Pancreas (tissue), 10 donors: ENCODE measurements around the gene ADCY1. TPM values are rescaled to one million over a fixed set of nuclear protein-coding genes. Genes with fewer than 3 reads are reported as not detected.
"Not testable (repeated sequence)": the region's sequence is repeated elsewhere in the genome, so short reads cannot be mapped to it uniquely, and the experiment has no call there.

ENCODE experiments used
- ATAC-seq, 4 donors: fragments of 200-7000 bp; cut with Tn5 transposase; one replicate each; pipeline versions ENCODE4 v1.8.0 to v1.9.1; 2020; ENCODE audit warnings: mild to moderate bottlenecking in 4 of 4, moderate library complexity in 4 of 4
- DNase-seq, 6 donors: peaks; one replicate each; pipeline ENCODE4 v3.0.0-alpha.2; 2020
- FAIRE-seq: peaks from 2 replicates; lab custom pipeline; 2012; peaks lifted over from hg19 to GRCh38; lab: Jason Lieb, UNC
- H3K27ac ChIP-seq, 4 donors: fragments of 200-600 bp; sonication (generic); 1 replicate in 3 of 4; 2 replicates in 1 of 4; pipeline versions ENCODE4 v1.5.0 to v1.8.0; 2020
- H3K27me3 ChIP-seq, 4 donors: fragments of 200-600 bp; one replicate each; pipeline ENCODE4 v1.8.0; 2021
- H3K36me3 ChIP-seq, 3 donors: fragments of 200-600 bp; sonication (generic) in 1 of 3; one replicate each; pipeline versions ENCODE4 v1.5.0 to v1.8.0; 2020 to 2021
- H3K4me1 ChIP-seq, 3 donors: fragments of 200-600 bp; one replicate each; pipeline ENCODE4 v1.8.0; 2021
- H3K4me3 ChIP-seq, 4 donors: fragments of 200-600 bp; sonication (generic) in 2 of 4; one replicate each; pipeline versions ENCODE4 v1.5.0 to v1.8.0; 2020 to 2021
- H3K9me3 ChIP-seq, 4 donors: fragments of 200-600 bp; one replicate each; pipeline ENCODE4 v1.8.0; 2021
- CTCF ChIP-seq, 4 donors: fragments of 200-600 bp; sonication (generic) in 3 of 4; IDR thresholded peaks; one replicate each; pipeline versions ENCODE4 v1.5.0 to v1.8.0; 2021; ENCODE audit warnings: antibody characterized with exemption in 4 of 4
- WGBS, 2 donors: extraction: QIAGEN DNeasy Blood & Tissue Kit; methylation state at CpG; one replicate each; pipeline ENCODE4 v1.1.7; 2013; 5-methylcytosine and 5-hydroxymethylcytosine counted together
- intact Hi-C, 3 donors: fragments of 100-400 bp; cut with DNase I; formaldehyde crosslinking; loops; one replicate each; pipeline versions ENCODE4 v1.11.1 to v1.14.2; 2022
- polyA plus RNA-seq, 2 donors: library from polyadenylated mRNA; stranded (reverse); fragments of 200-250 nt; gene quantifications; one replicate each; pipeline ENCODE4 v1.2.3, GENCODE V29; 2013
- total RNA-seq, 6 donors: library from RNA; stranded (reverse); fragmentation: NEBNext Ultra II Directional in 4 of 6; extraction: Animal tissue kit (Norgen Biotek cat#: 25700) in 4 of 6; gene quantifications; one replicate each; pipeline versions ENCODE4 v1.2.1 to v1.2.4, GENCODE V29; 2021 to 2023
- donor health status: healthy with polysubstance abuse.
- donor health status: DM: no; HTN: no; CAD: no; lungs with moderate emphysema.
- donor health status: DM: no; HTN: no; CAD: no.
- donor health status: control.
- donor health status: control.
- donor health status: Bipolar disorder and iron deficiency.
- donor health status: DM: yes; HTN: yes; CAD: no.
- donor health status: DM: no; HTN: no; CAD: no.
- donor health status: DM: no; HTN: no; CAD: no.
- donor health status: DM: yes; HTN: yes; CAD: no.

The ADCY1 gene
- total and polyA plus RNA-seq, 8 donors: 1.0 to 5.8 (median 4.2) TPM

GRCh38 chr7:45740573-45740972 is 166.4 kb downstream of the ADCY1 start:
- H3K36me3 ChIP-seq, intact Hi-C loops, H3K4me3 ChIP-seq, DNase-seq, ATAC-seq, H3K4me1 ChIP-seq, H3K27ac ChIP-seq, H3K27me3 ChIP-seq, FAIRE-seq, H3K9me3 ChIP-seq: not testable (repeated sequence)
- 96 to 99% methylated on average over 3 of the region's 3 CpGs for WGBS, 2 donors

GRCh38 chr7:45748976-45749375 is 174.8 kb downstream of the ADCY1 start:
- intact Hi-C loops, H3K36me3 ChIP-seq, H3K4me1 ChIP-seq, H3K9me3 ChIP-seq, H3K4me3 ChIP-seq, H3K27me3 ChIP-seq, H3K27ac ChIP-seq, DNase-seq: not testable (repeated sequence)
- peak; percentile 68 for FAIRE-seq
- ATAC-seq: peak in 1 of 4 donors; percentile 47

DNA sequence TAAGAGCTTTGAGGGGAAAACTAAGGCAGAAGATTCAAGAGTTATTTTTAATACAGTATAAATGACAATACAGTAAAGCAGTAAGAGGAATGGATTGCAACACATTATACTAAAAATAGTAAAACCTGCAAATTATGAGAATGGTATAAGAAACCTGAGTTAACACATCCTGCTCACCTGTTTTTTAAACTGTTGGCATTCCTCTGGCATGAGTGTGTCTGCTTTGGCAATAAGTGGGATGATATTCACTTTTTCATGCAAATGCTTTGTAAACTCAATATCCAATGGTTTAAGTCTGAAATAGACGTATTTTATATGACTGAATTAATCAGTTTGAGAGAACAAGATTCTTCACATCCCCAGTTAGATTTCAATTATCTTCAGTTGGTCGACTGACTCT is 177.2 kb downstream of the ADCY1 start:
- WGBS, 2 donors: 79 to 82% methylated on average over 2 of the region's 2 CpGs
- intact Hi-C loops, H3K9me3 ChIP-seq, DNase-seq, H3K36me3 ChIP-seq, H3K27ac ChIP-seq, H3K4me3 ChIP-seq, ATAC-seq, FAIRE-seq, H3K27me3 ChIP-seq, H3K4me1 ChIP-seq: not testable (repeated sequence)

GRCh38 chr7:45756333-45756732 is 182.2 kb downstream of the ADCY1 start:
- H3K4me3 ChIP-seq, intact Hi-C loops, H3K9me3 ChIP-seq, FAIRE-seq, DNase-seq, H3K36me3 ChIP-seq, ATAC-seq, H3K27ac ChIP-seq, H3K4me1 ChIP-seq, H3K27me3 ChIP-seq: not testable (repeated sequence)
- 93 to 100% methylated on average over 3 to 4 of the region's 4 CpGs for WGBS, 2 donors

- H3K4me1 ChIP-seq, H3K27ac ChIP-seq, FAIRE-seq, intact Hi-C loops, DNase-seq, H3K9me3 ChIP-seq, H3K4me3 ChIP-seq, H3K27me3 ChIP-seq, ATAC-seq, H3K36me3 ChIP-seq: not testable (repeated sequence)
- TF ChIP-seq CTCF (IDR thresholded peaks at IDR 0.05): peak in 2 of 4 donors; percentile 11 to 18
- 85 to 92% methylated on average over 2 of the region's 2 CpGs for WGBS, 2 donors
These were observed 182.6 kb downstream of the ADCY1 start for GRCh38 chr7:45756757-45757156.

GRCh38 chr7:45759464-45759863 is 185.3 kb downstream of the ADCY1 start:
- H3K9me3 ChIP-seq, intact Hi-C loops, DNase-seq, FAIRE-seq, H3K4me1 ChIP-seq, H3K27ac ChIP-seq, ATAC-seq, H3K36me3 ChIP-seq, H3K4me3 ChIP-seq, H3K27me3 ChIP-seq: not testable (repeated sequence)
- WGBS, 2 donors: 83 to 91% methylated on average over 1 of the region's 1 CpG

GRCh38 chr7:45761545-45762205 is 187.5 kb downstream of the ADCY1 start:
- H3K36me3 ChIP-seq, H3K4me3 ChIP-seq, FAIRE-seq, H3K4me1 ChIP-seq, H3K27me3 ChIP-seq, DNase-seq, H3K9me3 ChIP-seq, H3K27ac ChIP-seq, ATAC-seq, intact Hi-C loops: not testable (repeated sequence)
- 80 to 83% methylated on average over 5 of the region's 5 CpGs for WGBS, 2 donors

DNA sequence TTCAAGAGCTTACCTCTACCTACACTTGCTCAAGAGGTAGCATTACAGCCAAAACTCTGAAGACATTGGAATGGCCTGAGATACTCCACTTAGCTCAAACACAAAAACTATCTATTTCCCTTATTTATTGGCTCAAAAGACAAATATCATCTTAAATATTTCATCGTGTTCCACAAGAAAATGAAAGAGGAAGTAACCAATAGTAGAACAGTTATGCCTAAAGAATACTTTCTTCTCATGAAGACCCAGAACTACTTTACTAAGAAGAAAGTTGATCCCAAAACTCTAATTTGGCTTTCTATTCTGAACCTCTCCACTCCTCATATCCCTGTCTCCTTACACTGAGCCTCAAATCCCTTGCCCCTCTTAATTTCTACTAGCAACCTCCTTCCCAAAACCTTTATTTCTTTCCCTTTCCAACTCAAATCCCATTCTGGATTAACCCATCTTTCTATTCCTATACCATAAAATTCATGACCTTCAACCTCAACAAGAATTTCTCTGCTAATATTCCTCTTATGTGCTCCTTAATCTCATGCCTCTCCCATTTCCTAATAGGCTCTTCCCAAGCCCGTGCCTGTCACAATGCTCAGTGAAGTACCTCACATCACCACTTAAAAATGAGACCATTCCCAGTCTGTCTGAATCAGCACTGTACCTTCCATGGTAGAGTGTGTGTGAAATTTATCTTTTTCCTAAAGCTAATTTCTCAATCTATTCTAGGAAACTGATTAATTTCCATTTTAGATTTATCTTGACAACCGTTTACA is 188.2 kb downstream of the ADCY1 start:
- DNase-seq, H3K4me3 ChIP-seq, H3K4me1 ChIP-seq, H3K27me3 ChIP-seq, FAIRE-seq, ATAC-seq, intact Hi-C loops, H3K36me3 ChIP-seq, H3K9me3 ChIP-seq, H3K27ac ChIP-seq: not testable (repeated sequence)
- WGBS, 2 donors: 62 to 64% methylated on average over 3 of the region's 3 CpGs

DNA sequence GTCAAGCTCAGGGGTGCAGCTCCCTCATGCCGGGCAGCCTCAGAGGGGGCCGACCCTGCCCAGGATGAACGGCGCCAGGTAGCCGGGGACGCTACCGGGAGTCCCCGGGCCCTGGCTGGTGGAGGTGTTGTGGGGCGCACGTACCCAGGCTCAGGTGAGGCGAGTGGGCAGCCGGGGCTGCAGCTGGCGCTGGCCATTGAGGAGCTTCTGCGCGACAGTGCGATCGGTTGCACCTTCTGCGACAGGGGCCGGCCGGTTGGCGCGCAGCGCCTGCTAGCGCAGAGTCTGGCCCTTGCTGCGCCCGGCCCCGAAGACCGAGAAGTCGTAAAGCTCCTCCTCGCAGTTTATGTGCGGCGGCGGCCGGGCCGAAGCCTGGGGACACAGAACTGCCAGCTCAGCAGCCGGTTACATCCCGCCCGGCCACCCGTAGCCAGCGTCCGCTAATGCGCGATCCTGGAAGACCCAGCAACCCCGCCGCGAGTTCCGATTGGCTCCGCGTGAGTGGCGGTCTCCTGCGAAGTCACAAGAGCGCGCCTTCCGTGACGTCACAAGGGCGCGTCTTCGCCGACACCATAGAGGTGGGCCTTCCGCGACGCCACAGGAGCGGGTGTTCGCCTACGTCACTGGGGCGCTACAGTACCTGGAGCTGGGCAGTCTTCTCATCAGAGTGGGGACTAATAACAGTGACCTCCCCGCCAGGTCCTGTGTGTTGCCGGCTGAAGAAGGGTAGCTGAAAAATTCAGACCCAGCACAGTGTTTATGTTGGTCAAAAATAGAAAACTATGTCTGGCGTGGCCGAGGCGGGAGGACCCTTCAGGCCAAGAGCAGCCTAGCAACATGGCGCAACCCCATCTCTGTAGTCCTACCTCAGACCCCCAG is 194.6 kb downstream of the ADCY1 start:
- peak; percentile 99 to 100 (median 100) for ATAC-seq
- H3K36me3 ChIP-seq, intact Hi-C loops, H3K27me3 ChIP-seq, H3K9me3 ChIP-seq, H3K4me1 ChIP-seq: not testable (repeated sequence)
- FAIRE-seq: peak; percentile 53
- peak overlapping the region; percentile 86 to 95 (median 92) for H3K27ac ChIP-seq
- H3K4me3 ChIP-seq: peak overlapping the region; percentile 72 to 91 (median 82)
- DNase-seq: peak; percentile 96 to 99 (median 98)
- 1% methylated on average over 64 to 72 of the region's 72 CpGs for WGBS, 2 donors

DNA sequence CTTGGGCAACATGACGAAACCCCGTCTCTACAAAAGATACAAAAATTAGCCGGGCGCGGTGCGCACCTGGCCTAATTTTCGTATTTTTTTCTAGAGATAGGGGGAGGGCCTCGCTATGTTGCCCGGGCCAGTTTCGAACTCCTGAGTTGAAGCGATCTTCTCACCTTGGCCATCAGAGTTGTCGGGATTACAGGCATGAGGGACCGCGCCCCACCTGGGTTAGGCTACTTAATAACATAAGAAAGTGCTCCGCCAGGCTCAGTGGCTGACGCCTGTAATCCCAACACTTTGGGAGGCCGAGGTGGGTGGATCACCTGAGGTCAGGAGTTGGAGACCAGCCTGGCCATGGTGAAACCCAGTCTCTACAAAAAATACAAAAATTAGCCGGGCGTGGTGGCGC is 195.5 kb downstream of the ADCY1 start:
- intact Hi-C loops, FAIRE-seq, ATAC-seq, H3K36me3 ChIP-seq, H3K9me3 ChIP-seq, H3K4me1 ChIP-seq, H3K27me3 ChIP-seq: not testable (repeated sequence)
- H3K4me3 ChIP-seq: peak overlapping the region in 2 of 4 donors; percentile 73 to 91
- WGBS, 2 donors: 96% methylated on average over 20 of the region's 20 CpGs
- DNase-seq: peak in 1 of 6 donors; percentile 13
- peak overlapping the region in 1 of 4 donors; percentile 93 for H3K27ac ChIP-seq
